HG03439 (cell line): ENCODE data around the gene BIVM.
A peak's percentile ranks its signal among the peaks of the same experiment; 100 is the strongest.

Experiments
- ATAC-seq: cut with Tn5 transposase; IDR thresholded peaks from one replicate; pipeline ENCODE4 v1.9.1; 2021; ENCODE audit warnings: mild to moderate bottlenecking, moderate library complexity; ENCODE audit not compliant: unreplicated experiment

BIVM gene

GRCh38 chr13:102839462-102839861, 40.5 kb downstream of the BIVM start:
- no peak for ATAC-seq

GRCh38 chr13:102845289-102845629, 46.3 kb downstream of the BIVM start:
- peak; percentile 29 for ATAC-seq

- peak; percentile 85 for ATAC-seq
Measured at GRCh38 chr13:102845630-102846260, 46.8 kb downstream of the BIVM start, which contains the start of gene ERCC5. Gene ERCC5 (plus strand): TSS chr13:102846032. CDS start chr13:102846267, 235 bp downstream.

- ATAC-seq, result peak; percentile 36
Measured at GRCh38 chr13:102846261-102847015, 47.5 kb downstream of the BIVM start.

- no peak for ATAC-seq
Measured at GRCh38 chr13:102847272-102848234, 48.6 kb downstream of the BIVM start.

GRCh38 chr13:102848956-102849355, 50.0 kb downstream of the BIVM start:
- no peak for ATAC-seq

- no peak for ATAC-seq
Measured at GRCh38 chr13:102852556-102852955, 53.6 kb downstream of the BIVM start.

GRCh38 chr13:102854675-102855074, 55.8 kb downstream of the BIVM start:
- ATAC-seq, result no peak

GRCh38 chr13:102856557-102856956, 57.6 kb downstream of the BIVM start:
- no peak for ATAC-seq

- ATAC-seq, result no peak
Measured at GRCh38 chr13:102862624-102863210, 63.8 kb downstream of the BIVM start.

GRCh38 chr13:102863590-102863989, 64.7 kb downstream of the BIVM start:
- no peak for ATAC-seq

GRCh38 chr13:102868366-102868936, 69.5 kb downstream of the BIVM start:
- no peak for ATAC-seq

- peak; percentile 6 for ATAC-seq
Measured at GRCh38 chr13:102869948-102870676, 71.2 kb downstream of the BIVM start.

- peak; percentile 76 for ATAC-seq
Measured at GRCh38 chr13:102870677-102871415, 71.9 kb downstream of the BIVM start.

- no peak for ATAC-seq
Measured at GRCh38 chr13:102872131-102872530, 73.2 kb downstream of the BIVM start.

GRCh38 chr13:102872531-102872930, 73.6 kb downstream of the BIVM start:
- no peak for ATAC-seq

- peak; percentile 43 for ATAC-seq
Measured at GRCh38 chr13:102873653-102874052, 74.7 kb downstream of the BIVM start.

GRCh38 chr13:102875256-102875655, 76.3 kb downstream of the BIVM start:
- ATAC-seq, result no peak

GRCh38 chr13:102877303-102877702, 78.4 kb downstream of the BIVM start:
- ATAC-seq, result no peak
